PC-9 (cell line): ENCODE data around the gene ERMP1.

Experiments
- EZH2 ChIP-seq: fragments of 200-600 bp; sonication (generic); IDR thresholded peaks from 2 replicates; pipeline ENCODE4 v1.8.0; 2017; ENCODE audit warnings: antibody characterized with exemption, low read depth
- TF ChIP-seq, protein P1 (sequence below): fragments of 200-600 bp; sonication (generic); conservative IDR thresholded peaks from 2 replicates; pipeline ENCODE4 v1.6.1; 2017; ENCODE audit warnings: mixed run types, antibody characterized with exemption, mild to moderate bottlenecking, moderate library complexity

DNA sequence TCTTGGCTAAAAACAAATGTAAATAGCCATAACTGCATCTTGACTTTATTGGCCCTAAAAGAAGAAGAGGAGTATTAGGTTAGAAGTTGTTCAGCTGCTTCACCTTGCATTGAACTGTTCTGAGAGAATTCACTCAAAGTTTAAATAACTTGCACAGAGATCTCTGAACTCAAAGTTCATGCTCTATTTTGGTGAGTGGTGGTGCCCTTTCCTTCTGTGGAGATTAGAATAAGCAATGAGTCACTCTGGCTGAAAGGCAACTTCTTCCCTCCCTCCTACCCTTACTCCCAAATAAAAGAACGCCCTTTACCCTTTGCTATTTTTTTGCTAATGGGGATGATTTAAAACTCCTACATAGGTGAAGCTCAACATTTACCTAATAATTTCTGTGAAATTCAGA is 48.9 kb downstream of the ERMP1 start:
- TF ChIP-seq, protein P1, sequence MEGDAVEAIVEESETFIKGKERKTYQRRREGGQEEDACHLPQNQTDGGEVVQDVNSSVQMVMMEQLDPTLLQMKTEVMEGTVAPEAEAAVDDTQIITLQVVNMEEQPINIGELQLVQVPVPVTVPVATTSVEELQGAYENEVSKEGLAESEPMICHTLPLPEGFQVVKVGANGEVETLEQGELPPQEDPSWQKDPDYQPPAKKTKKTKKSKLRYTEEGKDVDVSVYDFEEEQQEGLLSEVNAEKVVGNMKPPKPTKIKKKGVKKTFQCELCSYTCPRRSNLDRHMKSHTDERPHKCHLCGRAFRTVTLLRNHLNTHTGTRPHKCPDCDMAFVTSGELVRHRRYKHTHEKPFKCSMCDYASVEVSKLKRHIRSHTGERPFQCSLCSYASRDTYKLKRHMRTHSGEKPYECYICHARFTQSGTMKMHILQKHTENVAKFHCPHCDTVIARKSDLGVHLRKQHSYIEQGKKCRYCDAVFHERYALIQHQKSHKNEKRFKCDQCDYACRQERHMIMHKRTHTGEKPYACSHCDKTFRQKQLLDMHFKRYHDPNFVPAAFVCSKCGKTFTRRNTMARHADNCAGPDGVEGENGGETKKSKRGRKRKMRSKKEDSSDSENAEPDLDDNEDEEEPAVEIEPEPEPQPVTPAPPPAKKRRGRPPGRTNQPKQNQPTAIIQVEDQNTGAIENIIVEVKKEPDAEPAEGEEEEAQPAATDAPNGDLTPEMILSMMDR, result no peak
- TF ChIP-seq EZH2, result no peak
